RWPE2 (cell line): ENCODE results near the gene ACOT11.
A peak's percentile ranks its signal among the peaks of the same experiment; 100 is the strongest.

Experiments
- ATAC-seq: fragments of 200-7000 bp; cut with Tn5 transposase; 3 replicates; pipeline ENCODE4 v1.9.1; 2021; ENCODE audit warnings: low read depth
- DNase-seq: peaks from one replicate; pipeline ENCODE4 v3.0.0-alpha.2; 2020; ENCODE audit warnings: low spot score
- H3K27ac ChIP-seq: fragments of 450-650 bp; 2 replicates; pipeline ENCODE4 v1.5.1; 2017; ENCODE audit warnings: mild to moderate bottlenecking; ENCODE audit not compliant: poor library complexity, severe bottlenecking
- H3K27me3 ChIP-seq: fragments of 250-450 bp; sonication (Bioruptor Pico); 2 replicates; pipeline ENCODE4 v1.5.1; 2021; ENCODE audit warnings: mild to moderate bottlenecking, moderate library complexity; ENCODE audit not compliant: insufficient read depth, poor library complexity, severe bottlenecking
- H3K36me3 ChIP-seq: fragments of 250-450 bp; sonication (Bioruptor Pico); 2 replicates; pipeline ENCODE4 v1.5.1; 2020; ENCODE audit warnings: low read depth, mild to moderate bottlenecking, moderate library complexity
- H3K4me1 ChIP-seq: fragments of 250-450 bp; sonication (Bioruptor Pico); 2 replicates; pipeline ENCODE4 v1.5.1; 2021; ENCODE audit warnings: mild to moderate bottlenecking, moderate library complexity; ENCODE audit not compliant: insufficient read depth, poor library complexity, severe bottlenecking
- H3K4me3 ChIP-seq: fragments of 250-450 bp; sonication (Bioruptor Pico); 2 replicates; pipeline ENCODE4 v1.5.1; 2021; ENCODE audit warnings: mild to moderate bottlenecking, moderate library complexity; ENCODE audit not compliant: severe bottlenecking
- H3K9me3 ChIP-seq: fragments of 250-450 bp; sonication (Bioruptor Pico); 2 replicates; pipeline ENCODE4 v1.5.1; 2021; ENCODE audit warnings: mild to moderate bottlenecking, moderate library complexity; ENCODE audit not compliant: severe bottlenecking
- CTCF ChIP-seq: fragments of 450-650 bp; IDR thresholded peaks from one replicate; pipeline ENCODE4 v1.5.1; 2017; ENCODE audit warnings: mild to moderate bottlenecking, moderate library complexity; ENCODE audit not compliant: poor library complexity, severe bottlenecking

Gene ACOT11

GRCh38 chr1:54581621-54582035 lies 33.6 kb downstream of the ACOT11 start:
- Histone ChIP-seq H3K9me3 (no peaks in the 10 kb centered on the region), H3K27ac (no peak overlapping the region), H3K4me1 (peaks cover 10% of the 10 kb centered on the region), H3K27me3 (no peaks in the 10 kb centered on the region), H3K36me3 (no peaks in the 10 kb centered on the region), H3K4me3 (no peak overlapping the region)
- TF ChIP-seq CTCF = no peak
- DNase-seq (peak; percentile 91), ATAC-seq (peak; percentile 99)

- Histone ChIP-seq H3K36me3 (no peaks in the 10 kb centered on the region), H3K4me3 (no peak overlapping the region), H3K27ac (no peak overlapping the region), H3K9me3 (no peaks in the 10 kb centered on the region), H3K27me3 (no peaks in the 10 kb centered on the region), H3K4me1 (peaks cover 10% of the 10 kb centered on the region)
- no peak for DNase-seq
- no peak for ATAC-seq
- no peak for TF ChIP-seq CTCF
These were observed 34.7 kb downstream of the ACOT11 start for GRCh38 chr1:54582566-54583306.

GRCh38 chr1:54583307-54583686 lies 35.3 kb downstream of the ACOT11 start:
- Histone ChIP-seq H3K27me3 (no peaks in the 10 kb centered on the region), H3K36me3 (0 out of 2 replicates have a peak, but pooled peaks cover 2% of the 10 kb centered on the region), H3K4me1 (peaks cover 10% of the 10 kb centered on the region), H3K27ac (no peak overlapping the region), H3K9me3 (no peaks in the 10 kb centered on the region), H3K4me3 (no peak overlapping the region)
- no peak for TF ChIP-seq CTCF
- ATAC-seq (no peak), DNase-seq (no peak)

GRCh38 chr1:54583871-54584270 lies 35.8 kb downstream of the ACOT11 start:
- 0 out of 2 replicates have a peak, but pooled peaks cover 3% of the 10 kb centered on the region for H3K36me3 ChIP-seq
- H3K9me3 ChIP-seq = no peaks in the 10 kb centered on the region
- no peak for TF ChIP-seq CTCF
- H3K4me3 ChIP-seq = no peak overlapping the region
- H3K4me1 ChIP-seq = peaks cover 10% of the 10 kb centered on the region
- ATAC-seq (no peak), DNase-seq (no peak)
- no peaks in the 10 kb centered on the region for H3K27me3 ChIP-seq
- no peak overlapping the region for H3K27ac ChIP-seq

- peaks cover 10% of the 10 kb centered on the region for H3K4me1 ChIP-seq
- DNase-seq (no peak), ATAC-seq (no peak)
- H3K9me3 ChIP-seq = no peaks in the 10 kb centered on the region
- no peak overlapping the region for H3K27ac ChIP-seq
- 0 out of 2 replicates have a peak, but pooled peaks cover 3% of the 10 kb centered on the region for H3K36me3 ChIP-seq
- no peaks in the 10 kb centered on the region for H3K27me3 ChIP-seq
- no peak for TF ChIP-seq CTCF
- no peak overlapping the region for H3K4me3 ChIP-seq
These were observed 36.5 kb downstream of the ACOT11 start for GRCh38 chr1:54584575-54584974.
